ENCODE results near the gene NCS1.

The NCS1 gene

GRCh38 chr9:130174920-130175321 lies 2.7 kb downstream of the NCS1 start:
- Mint-ChIP-seq H3K36me3 (ENCODE audit: low read depth) (peaks cover 3% of the 10 kb centered on the region), H3K4me1 (ENCODE audit: low read depth) (no peaks in the 10 kb centered on the region), H3K9me3 (no peaks in the 10 kb centered on the region), H3K27me3 (ENCODE audit: low read depth) (peaks cover 28% of the 10 kb centered on the region), H3K4me3 (peak overlapping the region; percentile 13), H3K27ac (no peak overlapping the region)
- DNase-seq (ENCODE audit: low spot score) = no peak

- Mint-ChIP-seq H3K4me3 (no peak overlapping the region), H3K27ac (no peak overlapping the region), H3K27me3 (ENCODE audit: low read depth) (peaks cover 25% of the 10 kb centered on the region), H3K36me3 (ENCODE audit: low read depth) (peaks cover 3% of the 10 kb centered on the region), H3K9me3 (no peaks in the 10 kb centered on the region), H3K4me1 (ENCODE audit: low read depth) (no peaks in the 10 kb centered on the region)
- no peak for DNase-seq (ENCODE audit: low spot score)
Measured at GRCh38 chr9:130175355-130175754, 3.2 kb downstream of the NCS1 start.

- H3K4me3 Mint-ChIP-seq = no peak overlapping the region
- no peaks in the 10 kb centered on the region for H3K36me3 Mint-ChIP-seq (ENCODE audit: low read depth)
- H3K27me3 Mint-ChIP-seq (ENCODE audit: low read depth) = peaks cover 14% of the 10 kb centered on the region
- DNase-seq (ENCODE audit: low spot score) = no peak
- no peaks in the 10 kb centered on the region for H3K4me1 Mint-ChIP-seq (ENCODE audit: low read depth)
- no peak overlapping the region for H3K27ac Mint-ChIP-seq
- no peaks in the 10 kb centered on the region for H3K9me3 Mint-ChIP-seq
Measured at GRCh38 chr9:130176760-130177159, 4.6 kb downstream of the NCS1 start.

- no peaks in the 10 kb centered on the region for H3K4me1 Mint-ChIP-seq (ENCODE audit: low read depth)
- no peaks in the 10 kb centered on the region for H3K9me3 Mint-ChIP-seq
- peaks cover 13% of the 10 kb centered on the region for H3K27me3 Mint-ChIP-seq (ENCODE audit: low read depth)
- DNase-seq (ENCODE audit: low spot score) = no peak
- H3K36me3 Mint-ChIP-seq (ENCODE audit: low read depth) = no peaks in the 10 kb centered on the region
- H3K4me3 Mint-ChIP-seq = no peak overlapping the region
- H3K27ac Mint-ChIP-seq = no peak overlapping the region
Measured at GRCh38 chr9:130177898-130178805, 5.9 kb downstream of the NCS1 start.

GRCh38 chr9:130179331-130179907 lies 7.2 kb downstream of the NCS1 start:
- Mint-ChIP-seq H3K36me3 (ENCODE audit: low read depth) (no peaks in the 10 kb centered on the region), H3K27me3 (ENCODE audit: low read depth) (peaks cover 3% of the 10 kb centered on the region), H3K9me3 (no peaks in the 10 kb centered on the region), H3K4me1 (ENCODE audit: low read depth) (no peaks in the 10 kb centered on the region), H3K27ac (no peak overlapping the region), H3K4me3 (no peak overlapping the region)
- DNase-seq (ENCODE audit: low spot score) = no peak

GRCh38 chr9:130180516-130180915 lies 8.3 kb downstream of the NCS1 start:
- DNase-seq (ENCODE audit: low spot score) = no peak
- Mint-ChIP-seq H3K4me3 (no peak overlapping the region), H3K27ac (no peak overlapping the region), H3K9me3 (no peaks in the 10 kb centered on the region), H3K4me1 (ENCODE audit: low read depth) (no peaks in the 10 kb centered on the region), H3K27me3 (ENCODE audit: low read depth) (no peaks in the 10 kb centered on the region), H3K36me3 (ENCODE audit: low read depth) (no peaks in the 10 kb centered on the region)

- H3K4me1 Mint-ChIP-seq (ENCODE audit: low read depth) = no peaks in the 10 kb centered on the region
- H3K27me3 Mint-ChIP-seq (ENCODE audit: low read depth) = no peaks in the 10 kb centered on the region
- no peak overlapping the region for H3K4me3 Mint-ChIP-seq
- H3K9me3 Mint-ChIP-seq = no peaks in the 10 kb centered on the region
- no peaks in the 10 kb centered on the region for H3K36me3 Mint-ChIP-seq (ENCODE audit: low read depth)
- H3K27ac Mint-ChIP-seq = no peak overlapping the region
- DNase-seq (ENCODE audit: low spot score) = no peak
Measured at GRCh38 chr9:130181678-130182380, 9.6 kb downstream of the NCS1 start.

- H3K27ac Mint-ChIP-seq = no peak overlapping the region
- H3K9me3 Mint-ChIP-seq = no peaks in the 10 kb centered on the region
- no peaks in the 10 kb centered on the region for H3K27me3 Mint-ChIP-seq (ENCODE audit: low read depth)
- H3K36me3 Mint-ChIP-seq (ENCODE audit: low read depth) = no peaks in the 10 kb centered on the region
- no peak overlapping the region for H3K4me3 Mint-ChIP-seq
- DNase-seq (ENCODE audit: low spot score) = no peak
- H3K4me1 Mint-ChIP-seq (ENCODE audit: low read depth) = no peaks in the 10 kb centered on the region
Measured at GRCh38 chr9:130182381-130182909, 10.2 kb downstream of the NCS1 start.

- no peaks in the 10 kb centered on the region for H3K36me3 Mint-ChIP-seq (ENCODE audit: low read depth)
- H3K27me3 Mint-ChIP-seq (ENCODE audit: low read depth) = no peaks in the 10 kb centered on the region
- no peaks in the 10 kb centered on the region for H3K4me1 Mint-ChIP-seq (ENCODE audit: low read depth)
- no peak for DNase-seq (ENCODE audit: low spot score)
- H3K27ac Mint-ChIP-seq = no peak overlapping the region
- H3K9me3 Mint-ChIP-seq = no peaks in the 10 kb centered on the region
- H3K4me3 Mint-ChIP-seq = no peak overlapping the region
Measured at GRCh38 chr9:130183133-130183762, 11.0 kb downstream of the NCS1 start.

- Mint-ChIP-seq H3K36me3 (ENCODE audit: low read depth) (no peaks in the 10 kb centered on the region), H3K4me3 (no peak overlapping the region), H3K27ac (no peak overlapping the region), H3K4me1 (ENCODE audit: low read depth) (no peaks in the 10 kb centered on the region), H3K27me3 (ENCODE audit: low read depth) (no peaks in the 10 kb centered on the region), H3K9me3 (no peaks in the 10 kb centered on the region)
- DNase-seq (ENCODE audit: low spot score) = no peak
Measured at GRCh38 chr9:130185017-130185416, 12.8 kb downstream of the NCS1 start.

GRCh38 chr9:130185490-130186031 lies 13.4 kb downstream of the NCS1 start:
- no peaks in the 10 kb centered on the region for H3K27me3 Mint-ChIP-seq (ENCODE audit: low read depth)
- H3K27ac Mint-ChIP-seq = no peak overlapping the region
- H3K4me1 Mint-ChIP-seq (ENCODE audit: low read depth) = no peaks in the 10 kb centered on the region

GRCh38 chr9:130186051-130186450 lies 13.8 kb downstream of the NCS1 start:
- H3K4me3 Mint-ChIP-seq = no peak overlapping the region
- no peaks in the 10 kb centered on the region for H3K36me3 Mint-ChIP-seq (ENCODE audit: low read depth)
- no peaks in the 10 kb centered on the region for H3K4me1 Mint-ChIP-seq (ENCODE audit: low read depth)
- no peak for DNase-seq (ENCODE audit: low spot score)
- no peak overlapping the region for H3K27ac Mint-ChIP-seq
- H3K9me3 Mint-ChIP-seq = no peaks in the 10 kb centered on the region
- H3K27me3 Mint-ChIP-seq (ENCODE audit: low read depth) = no peaks in the 10 kb centered on the region

More at GRCh38 chr9:130185490-130186031, 13.4 kb downstream of the NCS1 start:
- H3K9me3 Mint-ChIP-seq = no peaks in the 10 kb centered on the region
- H3K36me3 Mint-ChIP-seq (ENCODE audit: low read depth) = no peaks in the 10 kb centered on the region
- no peak for DNase-seq (ENCODE audit: low spot score)
- no peak overlapping the region for H3K4me3 Mint-ChIP-seq

GRCh38 chr9:130186839-130187522 lies 14.8 kb downstream of the NCS1 start:
- Mint-ChIP-seq H3K27ac (no peak overlapping the region), H3K9me3 (no peaks in the 10 kb centered on the region), H3K4me1 (ENCODE audit: low read depth) (no peaks in the 10 kb centered on the region), H3K27me3 (ENCODE audit: low read depth) (no peaks in the 10 kb centered on the region), H3K36me3 (ENCODE audit: low read depth) (no peaks in the 10 kb centered on the region), H3K4me3 (no peak overlapping the region)
- DNase-seq (ENCODE audit: low spot score) = no peak

Data from T-helper 2 cell treated with Interferon-gamma antibody and Interleukin-4, amounts not matched to agents 5 μg/mL and 100 μg/mL, for 36 hours (primary cell).